ENCODE results near the gene OAT. TPM values are rescaled to one million over a fixed set of nuclear protein-coding genes. Genes with fewer than 3 reads are reported as not detected.

The OAT gene
- total and polyA plus RNA-seq, 2 of the 4 experiments (the other 2 are of a cell fraction), result 110 to 152 TPM

GRCh38 chr10:124461642-124462347 lies 43.1 kb upstream of the OAT start, which contains the start of gene LHPP:
TSS of gene LHPP (plus strand) at chr10:124461823. CDS start at chr10:124461863, 40 bp downstream.
- Histone ChIP-seq H3K14ac (replicated peaks; ENCODE audit: low read depth, low read length) (peak within 1 kb of the TSS; percentile 96), H2AFZ (replicated peaks; ENCODE audit: low read length, poor library complexity) (peak within 1 kb of the TSS; percentile 100), H2BK120ac (ENCODE audit: low read depth, low read length) (peak within 1 kb of the TSS; percentile 62), H3K79me1 (ENCODE audit: low read depth in 1 of 2, low read length in 2 of 2) (peaks cover 5% of the 10 kb centered on the region in 2 experiments; a peak in 3 of 4 replicates), H4K5ac (ENCODE audit: low read depth, low read length) (peak within 1 kb of the TSS; percentile 100), H4K8ac (ENCODE audit: low read depth in 2 of 2, low read length in 2 of 2) (peak within 1 kb of the TSS; percentile 98), H3K9ac (ENCODE audit: low read depth, low read length) (peak within 1 kb of the TSS; percentile 85), H3K4me3 (ENCODE audit: insufficient read depth, low read depth, low read length) (peak within 1 kb of the TSS; percentile 98), H3K18ac (ENCODE audit: low read depth, low read length) (peak within 1 kb of the TSS; percentile 93), H2AK5ac (ENCODE audit: low read depth, low read length) (no peak within 1 kb of the TSS; the same call in 1 of the 2 replicates), H3K27ac (ENCODE audit: insufficient read depth, low read length) (peak within 1 kb of the TSS; percentile 88), H3K4me1 (ENCODE audit: control insufficient read depth, insufficient read depth, low read length) (peaks cover 4% of the 10 kb centered on the region), H2BK20ac (ENCODE audit: low read depth, low read length) (no peak within 1 kb of the TSS), H3K23ac (ENCODE audit: low read depth, low read length) (no peak within 1 kb of the TSS; the same call in 1 of the 2 replicates), H3K9me1 (ENCODE audit: insufficient read depth, low read length) (0 out of 2 replicates have a peak, but pooled peaks cover 2% of the 10 kb centered on the region), H3K27me3 (ENCODE audit: control insufficient read depth, insufficient read depth, low read length) (peaks cover 7% of the 10 kb centered on the region), H3K56ac (ENCODE audit: extremely low read depth, insufficient read depth, low read length) (no peak within 1 kb of the TSS), H3K36me3 (ENCODE audit: control insufficient read depth, insufficient read depth, low read length) (no peaks in the 10 kb centered on the region), H4K91ac (ENCODE audit: insufficient read depth, low read depth, low read length) (peak within 1 kb of the TSS; percentile 87), H2BK5ac (ENCODE audit: low read depth, low read length, poor library complexity, severe bottlenecking) (peak within 1 kb of the TSS; percentile 90), H3K4me2 (ENCODE audit: low read depth, low read length) (peak within 1 kb of the TSS; percentile 100), H3K9me3 (ENCODE audit: control insufficient read depth, insufficient read depth, low read length) (no peaks in the 10 kb centered on the region), H4K20me1 (ENCODE audit: insufficient read depth, low read length) (no peaks in the 10 kb centered on the region), H2AK9ac (replicated peaks; ENCODE audit: low read depth, low read length, poor library complexity) (peak within 1 kb of the TSS; percentile 82), H3K4ac (ENCODE audit: low read depth, low read length) (peak within 1 kb of the TSS; percentile 96), H2BK15ac (ENCODE audit: low read depth, low read length) (0 out of 3 replicates have a peak within 1 kb of the TSS, but pooled peaks have one; percentile 24)
- no TSS peak for BruUV-seq (replicated peaks)
- POLR2A ChIA-PET (ENCODE audit: unreplicated experiment), result interaction anchor here (0.8 kb wide), 1 partner anchor 43 kb away, joined by 3 read pairs; no protein-coding TSS in a partner anchor
- dilution Hi-C loops (cut with HindIII; ENCODE audit: low sequenced_read_pairs, unreplicated experiment) (no loop called here), in situ Hi-C loops (cut with MboI; ENCODE audit: low sequenced_read_pairs) (no loop called here), intact Hi-C loops (cut with micrococcal nuclease) (no loop called here)
- TF ChIP-seq RFX5 (IDR thresholded peaks at IDR 0.05; ENCODE audit: low read depth, low read length) (no peak), MAFK (IDR thresholded peaks at IDR 0.05; ENCODE audit: low read depth, low read length) (no peak), RAD21 (IDR thresholded peaks at IDR 0.05; ENCODE audit: low read length) (no peak), BHLHE40 (IDR thresholded peaks at IDR 0.05; ENCODE audit: low read depth, low read length) (no peak), CEBPB (IDR thresholded peaks at IDR 0.05; ENCODE audit: low read depth, low read length) (no peak), CHD1 (IDR thresholded peaks at IDR 0.05; ENCODE audit: low read depth, low read length) (no peak), ELK1 (IDR thresholded peaks at IDR 0.05; ENCODE audit: borderline replicate concordance, low read depth, low read length) (no peak), MXI1 (IDR thresholded peaks at IDR 0.05; ENCODE audit: borderline replicate concordance, low read depth, low read length) (peak; percentile 44; the same call in 1 of the 2 replicates), SMC3 (IDR thresholded peaks at IDR 0.05; ENCODE audit: low read depth, low read length) (no peak)
- TF ChIP-seq, protein P1, sequence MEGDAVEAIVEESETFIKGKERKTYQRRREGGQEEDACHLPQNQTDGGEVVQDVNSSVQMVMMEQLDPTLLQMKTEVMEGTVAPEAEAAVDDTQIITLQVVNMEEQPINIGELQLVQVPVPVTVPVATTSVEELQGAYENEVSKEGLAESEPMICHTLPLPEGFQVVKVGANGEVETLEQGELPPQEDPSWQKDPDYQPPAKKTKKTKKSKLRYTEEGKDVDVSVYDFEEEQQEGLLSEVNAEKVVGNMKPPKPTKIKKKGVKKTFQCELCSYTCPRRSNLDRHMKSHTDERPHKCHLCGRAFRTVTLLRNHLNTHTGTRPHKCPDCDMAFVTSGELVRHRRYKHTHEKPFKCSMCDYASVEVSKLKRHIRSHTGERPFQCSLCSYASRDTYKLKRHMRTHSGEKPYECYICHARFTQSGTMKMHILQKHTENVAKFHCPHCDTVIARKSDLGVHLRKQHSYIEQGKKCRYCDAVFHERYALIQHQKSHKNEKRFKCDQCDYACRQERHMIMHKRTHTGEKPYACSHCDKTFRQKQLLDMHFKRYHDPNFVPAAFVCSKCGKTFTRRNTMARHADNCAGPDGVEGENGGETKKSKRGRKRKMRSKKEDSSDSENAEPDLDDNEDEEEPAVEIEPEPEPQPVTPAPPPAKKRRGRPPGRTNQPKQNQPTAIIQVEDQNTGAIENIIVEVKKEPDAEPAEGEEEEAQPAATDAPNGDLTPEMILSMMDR (conservative IDR thresholded peaks at IDR 0.05; ENCODE audit: low read depth, low read length), result peak; percentile 17; the same call in 1 of the 2 replicates
- CTCF ChIA-PET, result no interaction called here
- ATAC-seq (ENCODE audit: low read depth) (peak; percentile 100), DNase-seq (peak; percentile 66)
- WGBS, 2 experiments (ENCODE audit: extremely low coverage in 2 of 2, insufficient read length in 1 of 2), result 25% methylated on average over 4 of the region's 81 CpGs; no CpG with 5 or more reads in 1 of the 2 experiments
